NCI-H2227 (cell line): Measurements from ENCODE around the gene GRIN2A.
"Not testable (repeated sequence)": the region's sequence is repeated elsewhere in the genome, so short reads cannot be mapped to it uniquely, and the experiment has no call there.

Experiments used
- DNase-seq: peaks from one replicate; lab custom pipeline; 2025; ENCODE audit not compliant: unreplicated experiment; lab: John Stamatoyannopoulos, UW

GRIN2A gene

GRCh38 chr16:9932000-9932399 is 250.2 kb downstream of the GRIN2A start:
- DNase-seq = no peak

GRCh38 chr16:9929836-9930235 is 252.4 kb downstream of the GRIN2A start:
- DNase-seq = no peak

- no peak for DNase-seq
Observed at GRCh38 chr16:9929313-9929712, 252.9 kb downstream of the GRIN2A start.

GRCh38 chr16:9922441-9922840 is 259.8 kb downstream of the GRIN2A start:
- DNase-seq = no peak

- DNase-seq = no peak
Observed at GRCh38 chr16:9921997-9922396, 260.2 kb downstream of the GRIN2A start.

GRCh38 chr16:9919460-9919859 is 262.8 kb downstream of the GRIN2A start:
- no peak for DNase-seq

- DNase-seq = no peak
Observed at GRCh38 chr16:9917691-9918090, 264.5 kb downstream of the GRIN2A start.

GRCh38 chr16:9913604-9914326 is 268.5 kb downstream of the GRIN2A start:
- DNase-seq = no peak

GRCh38 chr16:9911989-9912388 is 270.2 kb downstream of the GRIN2A start:
- no peak for DNase-seq

GRCh38 chr16:9911231-9911630 is 271.0 kb downstream of the GRIN2A start:
- DNase-seq = no peak

- no peak for DNase-seq
Observed at GRCh38 chr16:9909072-9909825, 273.0 kb downstream of the GRIN2A start.

GRCh38 chr16:9908613-9909012 is 273.6 kb downstream of the GRIN2A start:
- DNase-seq = no peak

- DNase-seq = no peak
Observed at GRCh38 chr16:9907752-9908151, 274.5 kb downstream of the GRIN2A start.

GRCh38 chr16:9906218-9906617 is 276.0 kb downstream of the GRIN2A start:
- no peak for DNase-seq

- no peak for DNase-seq
Observed at GRCh38 chr16:9904526-9904925, 277.7 kb downstream of the GRIN2A start.

GRCh38 chr16:9900576-9900975 is 281.7 kb downstream of the GRIN2A start:
- DNase-seq = no peak

GRCh38 chr16:9898555-9898954 is 283.7 kb downstream of the GRIN2A start:
- no peak for DNase-seq

- no peak for DNase-seq
Observed at GRCh38 chr16:9898124-9898523, 284.1 kb downstream of the GRIN2A start.

- DNase-seq = no peak
Observed at GRCh38 chr16:9895817-9896216, 286.4 kb downstream of the GRIN2A start.

GRCh38 chr16:9885876-9886275 is 296.4 kb downstream of the GRIN2A start:
- DNase-seq = no peak

GRCh38 chr16:9885467-9885866 is 296.8 kb downstream of the GRIN2A start:
- DNase-seq = no peak

GRCh38 chr16:9875981-9876380 is 306.2 kb downstream of the GRIN2A start:
- not testable (repeated sequence) for DNase-seq

- DNase-seq = no peak
Observed at GRCh38 chr16:9874219-9874618, 308.0 kb downstream of the GRIN2A start.
